NCI-H1930 (cell line): ENCODE measurements around the gene WNT7B.

ENCODE experiments used
- DNase-seq, 2 experiments: peaks; one replicate each; lab custom pipeline; 2025; lab: John Stamatoyannopoulos, UW

The WNT7B gene

GRCh38 chr22:45977003-45977411 is at the start of gene WNT7B:
Gene WNT7B, minus strand, starts transcription at chr22:45977162. Its CDS starts 408 bp downstream, at chr22:45976754.
- DNase-seq: peak in 1 of 2 experiments; percentile 20

DNA sequence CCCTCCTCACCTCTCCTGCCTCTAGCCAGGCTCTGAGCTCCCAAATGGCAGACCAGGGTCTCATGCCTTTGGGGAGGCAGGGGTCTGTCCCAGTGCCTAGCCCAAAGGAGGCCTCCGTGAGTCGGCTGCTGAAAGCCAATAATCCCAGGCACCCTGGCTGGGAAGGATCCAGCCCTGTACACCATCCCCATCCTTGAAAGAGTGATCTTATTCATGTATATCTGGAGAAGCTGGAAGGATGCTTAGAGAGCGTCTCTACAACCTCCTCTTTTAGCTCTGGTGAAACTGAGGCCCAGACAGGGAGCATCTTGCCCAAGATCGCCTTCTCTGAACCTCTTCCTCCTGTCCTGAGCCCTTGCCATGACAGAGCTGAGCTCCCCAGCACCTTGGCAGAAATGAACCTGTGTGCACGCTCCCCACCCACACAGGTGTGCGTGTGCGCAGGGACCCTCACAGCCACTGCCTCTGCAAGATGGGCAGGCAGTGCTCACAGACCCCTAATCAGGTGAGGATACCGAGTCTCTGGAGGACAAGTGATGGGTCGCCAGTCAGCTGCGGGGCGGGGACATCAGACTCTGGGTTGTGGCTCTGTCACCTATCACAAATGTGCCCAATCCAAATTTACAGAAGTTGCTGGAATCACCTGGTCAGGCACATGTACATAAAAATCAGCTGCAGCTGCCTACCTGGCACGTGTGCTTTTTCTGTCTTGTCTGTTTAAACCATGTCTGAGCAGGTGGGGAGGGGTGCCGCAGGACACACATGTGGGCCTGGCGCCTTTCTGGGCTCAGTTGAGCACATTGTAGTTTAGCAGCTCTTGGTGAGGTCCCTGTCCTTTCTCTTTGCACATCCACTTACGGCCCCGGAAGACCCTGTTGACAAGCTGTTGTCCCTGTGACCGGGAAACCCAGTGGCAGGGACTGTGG is 49.3 kb upstream of the WNT7B start:
- no peak for DNase-seq

GRCh38 chr22:46025225-46025972 is 48.4 kb upstream of the WNT7B start:
- DNase-seq: no peak

GRCh38 chr22:46024136-46024840 is 47.3 kb upstream of the WNT7B start:
- DNase-seq: no peak

GRCh38 chr22:46023558-46023981 is 46.6 kb upstream of the WNT7B start:
- no peak for DNase-seq

DNA sequence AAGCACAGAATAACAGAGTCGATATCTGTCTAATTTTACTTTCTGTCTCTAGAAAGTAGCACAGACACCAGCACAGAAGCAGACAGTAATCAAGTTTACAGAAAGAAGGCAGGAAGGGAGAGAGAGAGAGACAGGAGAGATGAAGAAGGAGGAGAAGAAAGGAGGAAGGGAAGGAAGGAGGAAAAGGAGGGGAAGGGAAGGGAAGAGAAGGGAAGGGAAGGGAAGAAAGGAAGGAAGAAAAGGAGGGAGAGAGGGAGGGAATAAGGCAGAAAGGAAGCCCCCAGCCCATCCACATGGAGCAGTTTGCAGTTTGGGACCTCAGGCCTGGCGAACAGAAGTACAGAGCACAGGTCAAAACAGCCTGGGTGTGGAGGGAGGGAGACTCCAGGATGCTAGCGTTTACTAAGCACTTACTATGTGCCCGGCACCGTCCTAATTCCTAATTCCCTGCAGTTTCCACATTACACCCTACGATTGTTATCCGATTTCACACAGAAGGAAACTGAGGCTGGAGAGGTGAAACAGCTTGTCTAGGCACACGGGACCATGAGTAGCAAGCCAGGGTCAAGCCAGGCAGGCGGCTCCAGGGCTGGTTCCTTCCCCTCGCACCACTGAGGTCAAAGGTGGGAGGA is 46.0 kb upstream of the WNT7B start:
- DNase-seq: no peak

DNA sequence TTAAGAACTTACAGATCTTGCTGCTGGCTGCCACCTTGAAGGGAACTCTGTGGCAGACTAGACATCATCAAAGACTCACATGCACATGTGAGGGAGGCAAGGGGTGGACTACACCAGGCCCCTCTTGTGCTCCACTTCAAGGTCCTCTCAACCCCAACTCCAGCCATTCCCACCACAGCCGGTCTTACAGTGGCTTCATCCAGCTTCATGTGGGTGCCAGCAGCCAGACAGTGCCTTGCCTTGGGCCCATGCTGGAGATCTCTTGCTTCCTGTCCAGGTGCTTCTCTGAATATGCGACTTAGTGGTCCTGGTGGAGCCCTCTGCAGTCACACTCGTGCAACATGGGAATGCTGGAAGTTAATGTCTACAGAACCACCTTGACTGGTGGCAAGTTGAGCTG is 44.6 kb upstream of the WNT7B start:
- no peak for DNase-seq

DNA sequence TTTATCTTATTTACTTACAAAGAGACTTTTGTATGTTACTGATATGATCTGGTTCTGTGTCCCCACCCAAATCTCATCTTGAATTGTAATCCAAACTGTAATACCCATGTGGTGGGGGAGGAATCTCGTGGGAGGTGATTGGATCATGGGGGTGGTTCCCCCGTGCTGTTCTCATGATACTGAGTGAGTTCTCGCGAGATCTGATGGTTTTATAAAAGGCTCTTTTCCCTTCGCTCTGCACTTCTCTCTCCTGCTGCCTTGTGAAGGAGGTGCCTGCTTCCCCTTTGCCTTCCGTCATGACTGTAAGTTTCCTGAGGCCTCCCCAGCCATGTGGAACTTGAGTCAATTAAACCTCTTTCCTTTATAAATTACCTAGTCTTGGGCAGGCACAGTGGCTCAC is 42.4 kb upstream of the WNT7B start:
- DNase-seq: no peak

GRCh38 chr22:46018859-46019258 is 41.9 kb upstream of the WNT7B start:
- DNase-seq: no peak

DNA sequence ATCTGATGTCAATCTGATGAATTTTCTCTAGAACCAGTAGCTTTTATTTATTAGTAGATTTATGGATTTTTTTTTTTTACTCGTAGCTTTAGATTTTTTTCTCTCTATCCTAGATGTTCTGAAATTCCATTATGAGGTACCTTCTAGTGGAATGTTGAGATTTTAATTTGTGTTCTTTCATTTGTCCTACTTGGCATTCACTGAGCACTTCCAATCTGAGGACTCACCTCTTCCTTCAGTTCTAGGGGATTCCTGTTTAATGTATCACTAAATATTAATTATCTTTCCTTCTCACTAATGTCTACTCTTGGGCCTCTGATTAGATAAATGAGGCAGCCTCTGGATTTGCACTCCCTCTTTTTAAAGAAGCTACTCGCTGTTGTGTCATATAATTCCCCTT is 40.2 kb upstream of the WNT7B start:
- no peak for DNase-seq

GRCh38 chr22:46013460-46014416 is 36.8 kb upstream of the WNT7B start:
- DNase-seq: peak; percentile 65 to 76

DNA sequence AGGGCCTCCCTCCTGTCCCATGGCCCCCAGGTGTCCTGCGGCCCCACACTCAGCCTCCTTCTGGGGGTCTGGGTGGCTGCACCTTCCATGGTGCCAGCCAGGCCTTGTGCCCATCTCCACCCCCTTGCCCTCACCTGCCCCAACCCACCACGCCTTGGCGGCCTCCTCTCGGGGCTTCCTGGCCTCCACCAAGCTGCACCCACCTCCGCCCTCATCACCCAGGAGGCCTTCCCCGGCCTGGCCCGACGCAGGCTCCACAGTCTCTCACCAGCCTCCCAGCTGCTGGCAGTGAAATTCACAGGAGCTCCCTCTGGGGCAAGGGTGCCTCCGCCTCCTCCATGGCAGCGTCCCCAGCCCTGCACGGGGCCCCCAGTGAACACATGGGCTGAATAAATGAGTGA is 35.9 kb upstream of the WNT7B start:
- DNase-seq: no peak

- no peak for DNase-seq
Measured at GRCh38 chr22:46012182-46012880, 35.4 kb upstream of the WNT7B start.

DNA sequence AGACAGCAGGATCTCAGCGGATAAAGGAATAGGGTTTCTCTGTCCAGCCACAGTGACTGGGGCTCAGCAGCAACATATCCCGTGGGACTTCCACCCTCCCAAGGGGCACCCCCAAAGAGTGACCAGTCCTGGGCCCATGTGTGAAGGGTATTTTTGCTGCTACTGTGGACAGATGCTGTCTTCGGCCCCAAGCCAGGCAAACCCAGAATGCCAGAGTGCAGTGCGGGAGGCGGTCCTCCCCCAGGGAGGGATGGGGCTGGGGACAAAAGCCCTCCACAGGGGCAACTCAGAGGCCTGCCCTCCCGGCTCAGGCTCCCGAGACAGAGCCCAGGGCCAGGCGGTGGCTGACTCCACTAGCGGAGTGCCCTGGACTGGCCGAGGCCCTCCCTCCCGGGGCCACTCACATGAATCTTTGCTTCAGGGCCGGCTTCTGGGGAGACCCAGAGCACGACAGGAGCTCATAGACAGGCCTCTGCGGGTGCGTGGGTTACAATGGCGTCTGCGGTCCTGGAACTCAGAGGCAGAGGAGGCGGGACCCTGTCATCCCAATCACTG is 34.7 kb upstream of the WNT7B start:
- DNase-seq: no peak

DNA sequence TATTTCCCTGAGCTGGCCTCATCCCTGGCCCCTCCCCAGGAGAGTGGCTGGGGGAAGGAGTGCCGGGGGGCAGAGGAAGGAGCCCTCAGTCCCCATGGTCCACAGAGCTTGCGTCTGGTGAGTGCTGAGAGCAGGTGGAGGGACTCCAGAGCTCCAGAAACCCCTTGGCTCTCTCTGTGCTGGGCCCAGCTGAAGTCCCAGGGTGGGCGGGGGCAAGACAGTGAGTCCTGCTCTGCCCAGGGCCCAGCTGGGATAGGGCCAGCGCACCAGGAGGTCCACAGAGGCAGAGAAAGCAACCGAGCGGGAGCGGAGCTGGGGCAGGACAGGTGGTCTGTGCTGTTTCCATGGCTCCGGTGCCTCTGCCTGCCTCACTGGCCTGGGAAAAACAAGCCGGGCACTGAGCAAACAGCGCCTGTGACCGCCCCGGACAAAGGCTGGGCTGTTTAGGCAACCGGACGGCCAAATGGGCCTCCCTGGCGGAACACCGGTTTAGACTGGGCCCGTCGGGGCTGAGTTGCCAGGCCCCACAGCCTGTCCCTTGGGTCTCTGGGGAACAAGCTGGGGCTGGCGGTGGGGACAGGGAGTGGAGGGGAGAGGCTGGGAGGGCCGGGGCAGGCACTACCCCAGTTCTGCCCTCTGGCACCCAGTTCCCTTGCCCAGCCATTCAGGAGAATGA is 34.1 kb upstream of the WNT7B start:
- DNase-seq: no peak

GRCh38 chr22:46010207-46010867 is 33.4 kb upstream of the WNT7B start:
- DNase-seq: no peak

GRCh38 chr22:46009730-46010129 is 32.8 kb upstream of the WNT7B start:
- DNase-seq: no peak

GRCh38 chr22:46008836-46009596 is 32.1 kb upstream of the WNT7B start:
- DNase-seq: no peak
